Globus pallidus (tissue), 1 donor: ENCODE measurements around the gene TMEM169.
"Not testable (repeated sequence)": the region's sequence is repeated elsewhere in the genome, so short reads cannot be mapped to it uniquely, and the experiment has no call there.

ENCODE experiments used
- DNase-seq: peaks from one replicate; pipeline ENCODE4 v3.0.0-alpha.2; 2015; ENCODE audit warnings: low spot score

Gene TMEM169

DNA sequence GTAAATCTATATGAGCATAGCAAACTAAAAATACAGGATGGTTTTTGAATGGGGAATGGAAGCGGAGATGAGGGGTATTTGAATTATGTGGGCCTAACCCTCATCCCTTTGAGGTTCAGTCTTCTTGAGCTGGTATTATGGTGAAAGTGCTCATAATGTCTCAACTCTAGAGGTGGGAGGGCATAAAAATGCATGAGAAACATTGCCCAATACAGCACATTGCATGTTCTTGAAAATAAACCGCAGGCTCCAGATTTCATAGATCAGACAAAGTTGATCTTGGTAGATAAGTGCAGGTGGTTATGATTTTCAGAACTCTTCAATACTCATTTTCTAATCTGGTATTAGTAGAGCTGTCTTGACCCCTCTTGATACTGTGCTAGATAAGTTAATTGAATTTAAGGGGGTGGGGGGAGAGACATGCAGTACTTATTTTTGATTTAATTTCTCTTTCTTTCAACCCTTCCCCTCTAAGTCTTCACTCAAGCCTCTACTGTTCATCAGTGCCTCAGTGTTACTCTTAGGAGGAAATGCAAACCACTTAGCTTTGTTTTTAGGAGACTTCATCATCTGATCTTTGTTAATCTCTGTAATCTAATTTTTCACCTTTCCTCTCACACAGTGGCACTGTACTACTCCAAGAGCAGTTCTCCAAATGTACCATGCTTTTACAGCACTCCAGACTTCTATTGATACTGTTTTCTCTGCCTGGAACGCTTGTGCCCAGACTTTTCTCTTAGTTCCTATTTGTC is 49.6 kb downstream of the TMEM169 start:
- no peak for DNase-seq

- DNase-seq = no peak
These were observed 50.9 kb downstream of the TMEM169 start for GRCh38 chr2:216132585-216132984.

GRCh38 chr2:216133397-216133796 is 51.7 kb downstream of the TMEM169 start:
- DNase-seq = no peak

GRCh38 chr2:216134958-216135541 is 53.3 kb downstream of the TMEM169 start:
- DNase-seq = no peak

DNA sequence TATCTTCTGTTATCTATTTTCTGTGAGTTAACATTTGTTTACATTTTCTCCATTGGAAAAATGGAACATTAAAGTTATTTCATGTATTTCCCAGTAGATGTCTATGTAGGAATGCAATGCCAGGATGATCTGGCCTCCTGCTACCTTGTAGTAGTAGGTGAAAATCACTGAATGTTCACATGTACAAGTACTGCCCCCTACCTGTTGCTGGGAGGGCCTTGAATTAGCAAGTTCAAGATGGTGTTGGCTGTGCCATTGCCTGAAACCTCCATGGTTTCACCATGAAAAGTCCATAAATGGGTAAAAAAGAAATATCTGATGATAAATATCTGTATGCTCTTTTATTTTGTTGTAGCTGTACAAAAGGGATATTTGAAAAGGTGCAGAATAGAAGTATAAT is 58.2 kb downstream of the TMEM169 start:
- no peak for DNase-seq

DNA sequence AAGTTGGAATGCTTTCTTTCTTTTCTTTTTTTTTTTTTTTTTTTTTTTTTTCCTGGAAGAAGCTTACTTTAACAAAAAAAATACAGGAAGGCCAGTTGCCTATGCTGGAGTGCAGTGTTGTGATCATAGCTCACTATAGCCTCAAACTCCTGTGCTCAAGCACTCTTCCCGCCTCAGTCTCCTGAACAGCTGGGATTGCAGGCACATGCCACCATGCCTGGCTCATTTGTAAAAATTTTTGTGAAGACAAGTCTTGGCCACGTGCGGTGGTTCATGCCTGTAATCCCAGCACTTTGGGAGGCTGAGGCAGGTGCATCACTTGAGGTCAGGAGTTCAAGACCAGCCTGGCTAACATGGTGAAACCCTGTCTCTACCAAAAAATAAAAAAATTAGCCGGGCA is 59.8 kb downstream of the TMEM169 start:
- not testable (repeated sequence) for DNase-seq

DNA sequence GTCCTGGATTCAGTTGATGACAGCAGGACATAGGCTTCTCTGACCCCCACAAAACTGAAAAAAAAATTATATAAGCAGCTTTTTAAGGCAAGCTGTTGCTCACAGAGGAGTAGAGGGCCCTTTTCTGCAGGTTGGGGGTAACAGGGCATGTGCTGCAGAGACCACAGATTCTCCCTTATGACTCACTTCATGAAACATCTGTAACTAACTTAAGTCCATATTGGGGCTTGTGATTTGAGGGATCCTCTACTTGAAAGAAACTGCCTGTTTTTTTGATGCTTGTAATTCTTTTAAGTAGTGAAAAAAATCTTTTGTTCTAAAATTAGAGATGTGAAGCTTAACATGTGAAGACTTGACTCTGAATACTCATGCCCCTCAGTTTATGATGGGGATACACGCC is 60.8 kb downstream of the TMEM169 start:
- no peak for DNase-seq

GRCh38 chr2:216144372-216144771 is 62.7 kb downstream of the TMEM169 start:
- no peak for DNase-seq

- no peak for DNase-seq
These were observed 63.1 kb downstream of the TMEM169 start for GRCh38 chr2:216144857-216145256.

GRCh38 chr2:216146573-216146972 is 64.9 kb downstream of the TMEM169 start:
- no peak for DNase-seq

GRCh38 chr2:216147172-216148131 is 65.7 kb downstream of the TMEM169 start:
- DNase-seq = no peak

GRCh38 chr2:216148983-216149382 is 67.3 kb downstream of the TMEM169 start:
- no peak for DNase-seq

GRCh38 chr2:216149741-216150140 is 68.0 kb downstream of the TMEM169 start:
- no peak for DNase-seq

- DNase-seq = no peak
These were observed 69.8 kb downstream of the TMEM169 start for GRCh38 chr2:216151313-216152025.
